Cortex of kidney (tissue), 1 donor: ENCODE results near the gene PSG11.
"Not testable (repeated sequence)": the region's sequence is repeated elsewhere in the genome, so short reads cannot be mapped to it uniquely, and the experiment has no call there.

Experiments used
- DNase-seq: peaks from one replicate; lab custom pipeline; 2025; lab: John Stamatoyannopoulos, UW

Gene PSG11

DNA sequence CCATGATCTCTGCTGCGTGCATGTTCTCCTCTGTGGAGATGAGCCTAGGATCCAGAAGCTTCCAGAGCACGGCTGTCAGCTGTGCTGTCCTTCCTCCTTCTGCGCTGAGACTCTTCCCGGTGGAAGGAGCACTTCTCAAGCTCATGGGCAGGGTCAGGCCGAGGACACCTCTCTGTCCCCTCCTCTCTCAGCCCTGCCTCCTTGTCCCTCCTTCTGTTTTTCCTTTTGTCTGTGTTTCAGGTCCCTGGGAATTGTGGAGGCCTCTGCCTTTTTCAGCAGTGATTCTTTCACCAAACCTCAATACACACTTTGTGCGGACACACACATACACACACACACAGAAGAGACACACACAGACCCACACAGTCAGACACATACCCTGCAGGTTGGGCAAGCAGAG lies at the start of gene PSG11:
Gene PSG11 (minus strand): TSS at position 101 of the 400 bp plus-strand sequence. CDS start 97 bp downstream, at position 4.
- DNase-seq = not testable (repeated sequence)

GRCh38 chr19:43062418-43062817 lies 36.1 kb upstream of the PSG11 start:
- not testable (repeated sequence) for DNase-seq

- DNase-seq = not testable (repeated sequence)
These were observed 35.1 kb upstream of the PSG11 start for GRCh38 chr19:43061326-43061725.

DNA sequence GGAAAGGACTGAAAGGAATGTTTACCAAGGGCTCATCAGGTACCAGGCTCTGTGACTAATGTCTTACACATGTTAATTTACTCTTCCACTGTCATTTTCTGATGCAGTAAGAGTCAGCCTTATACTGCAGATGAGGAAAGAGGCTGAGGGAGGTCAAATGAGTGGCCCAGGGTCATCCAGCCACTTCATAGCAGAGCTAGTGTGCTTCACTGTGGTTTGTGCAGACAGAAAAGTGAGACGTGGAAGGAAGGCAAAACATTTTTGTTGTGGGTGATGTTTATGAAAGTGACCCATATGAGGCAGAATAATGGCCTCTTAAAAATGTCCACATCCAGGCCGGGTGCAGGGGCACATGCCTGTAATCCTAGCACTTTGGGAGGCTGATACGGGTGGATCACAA lies 34.0 kb upstream of the PSG11 start:
- DNase-seq = not testable (repeated sequence)

- DNase-seq = not testable (repeated sequence)
These were observed 33.2 kb upstream of the PSG11 start for GRCh38 chr19:43059482-43059881.

- not testable (repeated sequence) for DNase-seq
These were observed 32.2 kb upstream of the PSG11 start for GRCh38 chr19:43058440-43058839.

- DNase-seq = not testable (repeated sequence)
These were observed 21.7 kb upstream of the PSG11 start for GRCh38 chr19:43047966-43048365.

DNA sequence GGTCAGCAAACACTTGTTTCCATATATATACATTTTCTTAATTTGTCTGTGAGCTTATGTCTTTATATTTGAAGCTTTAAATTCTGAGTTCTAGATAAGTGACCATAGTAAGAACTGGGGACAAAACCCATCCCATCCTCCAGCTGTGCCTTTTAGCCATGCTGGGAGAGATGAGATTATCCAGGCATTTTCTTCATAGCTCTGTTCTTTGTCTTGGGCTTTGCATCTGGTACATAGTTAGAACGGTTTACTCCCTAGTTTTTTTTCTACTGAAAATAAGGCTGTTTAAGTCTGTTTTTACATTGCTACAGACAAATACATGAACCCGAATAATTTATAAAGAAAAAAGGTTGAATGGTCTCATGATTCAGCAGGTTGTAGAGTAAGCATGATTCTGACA lies 20.3 kb upstream of the PSG11 start:
- DNase-seq = not testable (repeated sequence)

GRCh38 chr19:43043492-43044180 lies 17.4 kb upstream of the PSG11 start:
- DNase-seq = not testable (repeated sequence)

DNA sequence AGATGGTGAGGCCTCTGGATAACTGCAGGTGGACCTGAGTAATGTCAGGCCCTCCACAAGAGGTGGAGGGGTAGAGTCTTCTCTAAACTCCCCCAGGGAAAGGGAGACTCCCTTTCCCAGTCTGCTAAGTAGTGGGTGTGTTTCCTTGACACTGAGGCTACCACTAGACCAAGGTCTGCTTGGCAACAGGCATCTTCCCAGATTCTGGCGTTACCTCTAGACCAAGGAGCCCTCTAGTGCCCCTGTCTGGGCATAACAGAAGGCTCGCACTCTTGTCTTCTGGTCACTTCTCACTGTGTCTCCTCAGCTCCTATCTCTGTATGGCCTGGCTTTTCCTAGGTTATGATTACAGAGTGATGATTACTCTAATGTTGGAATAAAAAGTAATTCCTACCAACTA lies 5.4 kb upstream of the PSG11 start:
- not testable (repeated sequence) for DNase-seq

DNA sequence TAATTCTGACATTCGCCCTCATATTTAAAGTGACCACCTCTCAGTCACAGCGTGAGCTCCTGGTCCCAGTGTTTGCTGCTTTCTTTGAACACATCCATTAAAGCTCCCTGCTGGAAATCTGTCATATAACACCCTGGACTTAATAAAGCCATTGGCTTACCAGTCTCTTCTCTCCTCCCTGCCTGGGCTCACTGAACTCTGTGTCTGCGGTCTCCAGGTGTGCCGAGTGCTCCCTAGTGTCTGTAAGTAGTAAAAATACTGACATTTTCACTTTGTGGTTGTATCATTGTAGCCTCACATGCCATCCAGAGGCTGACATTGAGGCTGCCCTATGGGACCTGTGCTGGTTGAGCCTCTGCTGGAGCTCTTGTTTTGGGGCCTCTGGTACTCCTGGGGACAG lies 2.6 kb upstream of the PSG11 start:
- DNase-seq = no peak

- DNase-seq = not testable (repeated sequence)
These were observed 1.7 kb upstream of the PSG11 start for GRCh38 chr19:43027985-43028384.

- DNase-seq = not testable (repeated sequence)
These were observed 792 bp upstream of the PSG11 start for GRCh38 chr19:43027061-43027460.

GRCh38 chr19:43022098-43022497 lies 4.2 kb downstream of the PSG11 start:
- DNase-seq = not testable (repeated sequence)

DNA sequence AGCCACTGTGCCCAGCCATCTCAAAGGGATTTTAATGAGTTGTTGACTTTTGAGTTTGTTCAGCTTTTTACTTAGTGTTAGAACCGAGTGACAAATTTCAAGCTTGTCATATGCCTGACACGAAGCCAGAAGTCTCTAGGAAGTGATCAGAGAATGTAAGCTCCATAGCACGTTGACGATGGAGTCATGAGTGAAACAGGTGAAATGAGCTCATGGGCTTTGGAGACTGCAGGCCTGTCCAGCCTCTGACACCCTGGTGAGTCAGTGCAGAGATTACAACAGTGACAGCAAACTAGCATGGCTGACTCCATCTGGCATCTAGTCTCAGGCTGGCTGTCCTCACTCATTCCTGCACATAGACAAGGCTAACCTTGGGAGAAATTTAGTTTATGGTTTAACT lies 4.6 kb downstream of the PSG11 start:
- not testable (repeated sequence) for DNase-seq

- not testable (repeated sequence) for DNase-seq
These were observed 6.7 kb downstream of the PSG11 start for GRCh38 chr19:43019588-43019987.

- not testable (repeated sequence) for DNase-seq
These were observed 20.4 kb downstream of the PSG11 start for GRCh38 chr19:43005841-43006240.

DNA sequence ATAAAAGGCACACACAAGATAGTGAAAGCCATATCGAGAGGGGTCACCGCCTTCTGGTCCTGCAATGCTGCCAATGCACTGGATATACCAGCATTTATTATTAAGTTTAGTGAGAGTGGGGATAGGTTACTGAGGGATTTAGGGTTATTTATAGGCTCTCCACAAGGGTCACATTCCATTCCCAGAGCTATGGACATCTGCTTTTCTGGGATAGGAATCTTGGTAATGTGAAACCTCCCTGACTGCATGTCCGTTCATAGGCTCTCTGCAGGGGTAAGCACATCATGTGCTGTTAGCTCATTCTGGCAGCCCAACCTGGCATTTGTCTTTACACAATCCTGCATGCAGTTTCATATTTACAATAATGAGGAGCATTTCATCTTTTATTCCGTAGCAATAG lies 21.4 kb downstream of the PSG11 start:
- DNase-seq = not testable (repeated sequence)

DNA sequence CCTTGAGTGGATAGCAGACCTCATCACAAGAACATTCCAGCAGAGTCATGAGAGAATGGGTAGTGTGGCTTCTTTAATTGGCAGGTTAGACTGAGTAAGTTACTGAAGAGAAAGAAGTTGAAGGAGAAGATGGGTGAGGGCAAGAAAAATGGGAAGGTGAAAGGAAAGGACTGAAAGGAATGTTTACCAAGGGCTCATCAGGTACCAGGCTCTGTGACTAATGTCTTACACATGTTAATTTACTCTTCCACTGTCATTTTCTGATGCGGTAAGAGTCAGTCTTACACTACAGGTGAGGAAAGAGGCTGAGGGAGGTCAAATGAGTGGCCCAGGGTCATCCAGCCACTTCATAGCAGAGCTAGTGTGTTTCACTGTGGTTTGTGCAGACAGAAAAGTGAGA lies 22.6 kb downstream of the PSG11 start:
- DNase-seq = not testable (repeated sequence)

GRCh38 chr19:43002948-43003347 lies 23.3 kb downstream of the PSG11 start:
- DNase-seq = not testable (repeated sequence)

DNA sequence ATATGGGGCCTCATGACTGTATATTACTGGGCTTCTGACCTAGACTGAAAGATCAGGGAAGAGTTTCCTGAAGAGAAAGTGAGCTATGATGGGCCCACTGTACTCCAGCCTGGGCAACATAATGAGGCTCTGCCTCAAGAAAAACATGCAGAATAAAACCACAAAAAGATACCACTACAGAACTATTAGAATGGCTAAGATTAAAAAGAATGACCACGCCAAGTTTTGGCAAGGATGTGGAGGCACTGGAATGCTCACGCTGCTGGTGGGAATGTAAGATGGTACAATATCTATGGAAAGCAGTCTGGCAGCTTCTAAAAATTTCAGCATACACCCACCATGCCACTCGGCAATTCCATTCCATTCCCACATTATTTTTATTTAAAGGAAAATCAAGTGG lies 30.1 kb downstream of the PSG11 start:
- not testable (repeated sequence) for DNase-seq

DNA sequence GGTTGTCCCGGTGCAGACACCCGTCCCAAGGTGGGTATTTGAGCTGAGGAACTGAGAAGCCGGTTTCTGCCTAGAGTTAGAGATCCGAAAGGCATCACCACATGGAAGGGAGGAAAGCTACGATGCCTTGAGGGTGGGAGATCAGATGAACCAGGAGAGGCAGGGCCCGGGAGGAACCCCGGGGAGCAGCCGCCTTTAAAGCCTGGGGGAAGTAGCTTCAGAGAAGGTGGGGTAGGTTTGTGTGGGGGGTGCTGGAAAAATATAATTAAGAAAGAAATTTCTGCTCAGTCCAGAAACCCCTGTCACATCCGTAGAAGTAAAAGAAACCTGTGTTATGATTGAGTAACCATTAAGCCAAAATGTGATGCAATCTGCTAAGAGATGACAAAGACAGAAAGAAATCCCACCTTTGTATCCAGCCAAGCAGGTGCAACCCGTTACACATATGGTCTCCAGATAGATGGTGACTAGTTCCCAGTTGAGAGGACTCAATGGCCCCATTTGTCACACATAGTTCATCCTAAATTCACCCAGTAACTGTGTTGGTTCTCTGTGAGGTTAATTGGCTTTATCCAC lies 34.2 kb downstream of the PSG11 start:
- not testable (repeated sequence) for DNase-seq

DNA sequence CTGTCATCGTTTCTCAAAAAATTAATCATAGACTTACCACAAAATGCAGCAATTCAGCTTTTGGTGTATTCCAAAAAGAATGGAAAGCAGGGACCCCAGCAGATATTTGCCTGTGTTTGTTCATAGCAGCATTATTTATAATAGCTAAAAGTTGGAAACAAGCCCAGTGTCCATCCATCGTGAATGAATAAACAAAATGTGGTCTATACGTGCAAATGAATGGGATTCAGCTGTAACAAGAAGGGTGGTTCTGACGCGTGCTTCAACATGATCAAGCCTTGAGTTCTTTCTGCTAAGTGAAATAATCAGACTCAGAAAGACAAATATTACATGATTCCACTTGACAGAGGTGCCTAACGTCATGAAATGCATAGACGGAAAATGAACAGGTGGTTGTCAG lies 36.4 kb downstream of the PSG11 start:
- DNase-seq = no peak

DNA sequence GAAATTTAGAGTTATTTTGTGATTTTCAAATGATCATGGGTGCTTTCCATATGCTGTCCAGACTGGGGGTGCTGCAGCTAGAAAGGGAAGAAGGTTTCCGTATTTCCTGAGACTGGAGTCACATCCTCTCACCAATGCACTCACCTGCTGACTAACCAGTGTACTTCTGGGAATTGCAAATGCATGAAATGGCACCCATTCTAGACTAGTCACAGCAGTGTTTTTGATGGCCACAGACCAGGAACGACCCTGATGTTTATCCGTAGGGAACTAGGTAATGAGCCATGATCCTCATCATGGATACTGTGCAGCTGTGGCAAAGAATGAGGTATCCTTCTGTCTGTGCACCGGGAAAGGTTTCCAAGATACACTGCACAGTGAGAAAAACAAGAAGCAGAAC lies 37.1 kb downstream of the PSG11 start:
- not testable (repeated sequence) for DNase-seq
